Gastrocnemius medialis (tissue), 4 donors: ENCODE results near the gene NTRK1. TPM values are rescaled to one million over a fixed set of nuclear protein-coding genes. Genes with fewer than 3 reads are reported as not detected.

Source experiments
- ATAC-seq, 2 donors: fragments of 150-250 bp; one replicate each; pipeline ENCODE4 v1.9.1; 2016
- DNase-seq, 2 donors: peaks; one replicate each; pipeline ENCODE4 v3.0.0-alpha.2; 2019
- H3K27ac ChIP-seq, 4 donors: fragments of 200-600 bp; sonication (generic); 1 replicate in 1 of 4; 2 replicates in 3 of 4; pipeline ENCODE4 v1.5.1; 2016 to 2018; ENCODE audit warnings: mild to moderate bottlenecking in 2 of 4, moderate library complexity in 1 of 4
- H3K27me3 ChIP-seq, 3 donors: fragments of 200-600 bp; sonication (generic) in 2 of 3; 1 replicate in 1 of 3; 2 replicates in 2 of 3; pipeline versions ENCODE4 v1.5.1 to v1.6.0; 2016 to 2019; ENCODE audit warnings: mild to moderate bottlenecking in 1 of 3, moderate library complexity in 1 of 3
- H3K36me3 ChIP-seq, 2 donors: fragments of 200-600 bp; sonication (generic) in 1 of 2; one replicate each; pipeline ENCODE4 v1.5.1; 2017 to 2018
- H3K4me1 ChIP-seq, 2 donors: fragments of 200-600 bp; sonication (generic) in 1 of 2; one replicate each; pipeline ENCODE4 v1.5.1; 2016 to 2017; ENCODE audit warnings: mild to moderate bottlenecking in 2 of 2
- H3K4me3 ChIP-seq, 4 donors: fragments of 200-600 bp; sonication (generic) in 3 of 4; 1 replicate in 1 of 4; 2 replicates in 3 of 4; pipeline ENCODE4 v1.5.1; 2016 to 2019; ENCODE audit warnings: mild to moderate bottlenecking in 2 of 4
- H3K9me3 ChIP-seq, 3 donors: fragments of 200-600 bp; sonication (generic) in 2 of 3; 1 replicate in 1 of 3; 2 replicates in 2 of 3; pipeline ENCODE4 v1.5.1; 2016 to 2019
- CTCF ChIP-seq, 5 experiments: fragments of 450-650 bp in 3 of 5; fragments of 200-600 bp in 2 of 5; sonication (generic) in 2 of 5; IDR thresholded peaks in 4 of 5; conservative IDR thresholded peaks in 1 of 5; 1 replicate in 4 of 5; 2 replicates in 1 of 5; pipeline ENCODE4 v1.5.1; 2016 to 2019; ENCODE audit warnings: antibody characterized with exemption in 5 of 5, mild to moderate bottlenecking in 3 of 5, moderate library complexity in 3 of 5
- POLR2A ChIP-seq, 2 donors: fragments of 450-650 bp; IDR thresholded peaks; one replicate each; pipeline ENCODE4 v1.6.1; 2017; ENCODE audit warnings: antibody characterized with exemption in 2 of 2, mild to moderate bottlenecking in 2 of 2, moderate library complexity in 2 of 2
- in situ Hi-C, 4 donors: fragments of 200-750 bp; cut with MboI; loops; one replicate each; pipeline versions ENCODE4 v1.15.0 to v1.8.0; 2017; ENCODE audit warnings: low sequenced_read_pairs in 4 of 4
- intact Hi-C: fragments of 100-400 bp; cut with DNase I; formaldehyde crosslinking; loops from one replicate; pipeline ENCODE4 v1.15.1; 2023; ENCODE audit warnings: low total_unique reads
- total RNA-seq, 4 donors: library from RNA; depleted of rRNA; stranded (reverse); fragments of >200 nt; gene quantifications; one replicate each; pipeline versions ENCODE4 v1.1.0 to v1.2.3, GENCODE V29; 2016

Gene NTRK1
- total RNA-seq, 4 donors from 2014 or later = 0.13 to 0.22 TPM; not detected in 2

GRCh38 chr1:156912861-156913808 lies 52.5 kb downstream of the NTRK1 start:
- DNase-seq = no peak
- no peaks in the 10 kb centered on the region for H3K36me3 ChIP-seq
- TF ChIP-seq POLR2A (IDR thresholded peaks at IDR 0.05) (no peak), CTCF (IDR thresholded peaks at IDR 0.05 in 4 of 5, conservative IDR thresholded peaks at IDR 0.05 in 1 of 5) (no peak)
- ATAC-seq = no peak
- no peak overlapping the region for H3K27ac ChIP-seq
- H3K4me1 ChIP-seq = no peaks in the 10 kb centered on the region
- no peak overlapping the region for H3K4me3 ChIP-seq
- intact Hi-C loops = loop anchor here (10.0 kb wide), 1 partner anchor 162 kb away; no protein-coding TSS in a partner anchor
- H3K27me3 ChIP-seq = peaks cover 0 to 10% (median under 1%) of the 10 kb centered on the region in 3 donors
- in situ Hi-C loops = no loop called here
- no peaks in the 10 kb centered on the region for H3K9me3 ChIP-seq

GRCh38 chr1:156913809-156914387 lies 53.2 kb downstream of the NTRK1 start:
- Histone ChIP-seq H3K27ac (no peak overlapping the region), H3K36me3 (no peaks in the 10 kb centered on the region), H3K4me3 (no peak overlapping the region), H3K4me1 (no peaks in the 10 kb centered on the region), H3K9me3 (no peaks in the 10 kb centered on the region), H3K27me3 (peaks cover 0 to 16% (median 0%) of the 10 kb centered on the region in 3 donors)
- ATAC-seq (no peak), DNase-seq (no peak)
- intact Hi-C loops = loop anchor here (10.0 kb wide), 1 partner anchor 161 kb away; no protein-coding TSS in a partner anchor
- in situ Hi-C loops = no loop called here
- TF ChIP-seq CTCF (IDR thresholded peaks at IDR 0.05 in 4 of 5, conservative IDR thresholded peaks at IDR 0.05 in 1 of 5) (no peak), POLR2A (IDR thresholded peaks at IDR 0.05) (no peak)

- Histone ChIP-seq H3K9me3 (no peaks in the 10 kb centered on the region), H3K36me3 (no peaks in the 10 kb centered on the region), H3K27ac (no peak overlapping the region), H3K4me1 (no peaks in the 10 kb centered on the region), H3K27me3 (peaks cover 0 to 22% (median 0%) of the 10 kb centered on the region in 3 donors), H3K4me3 (no peak overlapping the region)
- no peak for DNase-seq
- no peak for TF ChIP-seq POLR2A (IDR thresholded peaks at IDR 0.05)
- in situ Hi-C loops (no loop called here), intact Hi-C loops (loop anchor here (10.0 kb wide), 1 partner anchor 160 kb away; no protein-coding TSS in a partner anchor)
- ATAC-seq = no peak
Measured at GRCh38 chr1:156914440-156914856, 53.8 kb downstream of the NTRK1 start.

- Histone ChIP-seq H3K4me1 (peaks cover 0 to 11% of the 10 kb centered on the region in 2 donors), H3K4me3 (peak within 1 kb of the TSS; percentile 12 to 32 (median 26)), H3K27ac (no peak within 1 kb of the TSS), H3K9me3 (no peaks in the 10 kb centered on the region), H3K27me3 (peaks cover 50 to 70% (median 53%) of the 10 kb centered on the region in 3 donors), H3K36me3 (no peaks in the 10 kb centered on the region)
- peak; percentile 66 to 86 (median 81) for TF ChIP-seq CTCF (IDR thresholded peaks at IDR 0.05 in 4 of 5, conservative IDR thresholded peaks at IDR 0.05 in 1 of 5)
- no peak for TF ChIP-seq POLR2A (IDR thresholded peaks at IDR 0.05)
- DNase-seq (peak; percentile 20 to 53), ATAC-seq (peak; percentile 79 to 84)
- intact Hi-C loops (loop anchor here (1.0 kb wide), 1 partner anchor 28 kb away; no protein-coding TSS in a partner anchor), in situ Hi-C loops (no loop called here)
Measured at GRCh38 chr1:156920233-156921052, 59.8 kb downstream of the NTRK1 start, which contains the start of gene LRRC71. LRRC71 (plus strand) TSS chr1:156920632; CDS start chr1:156920804, 172 bp downstream.
